DOHH2 (cell line): Measurements from ENCODE around the gene RBL1.

ENCODE experiments used
- H3F3A ChIP-seq: fragments of 200-600 bp; sonication (generic), shearing (Covaris generic); 2 replicates; pipeline ENCODE4 v1.6.0; 2016; ENCODE audit warnings: antibody characterized with exemption, mild to moderate bottlenecking; ENCODE audit not compliant: control insufficient read depth, insufficient read depth
- H3K27ac ChIP-seq: fragments of 200-600 bp; sonication (generic); 2 replicates; pipeline ENCODE4 v1.5.1; 2014; ENCODE audit warnings: low read depth, mild to moderate bottlenecking, low read length, moderate library complexity
- H3K27me3 ChIP-seq: fragments of 200-600 bp; sonication (generic); 2 replicates; pipeline ENCODE4 v1.6.1; 2014; ENCODE audit warnings: mild to moderate bottlenecking, low read length, mixed read lengths; ENCODE audit not compliant: control insufficient read depth
- H3K36me3 ChIP-seq: fragments of 200-600 bp; sonication (generic); 2 replicates; pipeline ENCODE4 v1.6.1; 2014; ENCODE audit warnings: mild to moderate bottlenecking, low read length, moderate library complexity, mixed read lengths; ENCODE audit not compliant: control insufficient read depth
- H3K4me1 ChIP-seq: fragments of 200-600 bp; sonication (generic); 2 replicates; pipeline ENCODE4 v1.6.1; 2014; ENCODE audit warnings: mild to moderate bottlenecking, low read length, mixed read lengths; ENCODE audit not compliant: control insufficient read depth
- H3K4me2 ChIP-seq: fragments of 200-600 bp; sonication (generic); 2 replicates; pipeline ENCODE4 v1.6.0; 2014; ENCODE audit warnings: mild to moderate bottlenecking, low read length, moderate library complexity
- H3K4me3 ChIP-seq: fragments of 200-600 bp; sonication (generic); 2 replicates; pipeline ENCODE4 v1.5.1; 2014; ENCODE audit warnings: mild to moderate bottlenecking, low read length, mixed read lengths
- H3K79me2 ChIP-seq: fragments of 200-600 bp; sonication (generic); 2 replicates; pipeline ENCODE4 v1.6.1; 2014; ENCODE audit warnings: mild to moderate bottlenecking, low read length, mixed read lengths; ENCODE audit not compliant: control insufficient read depth
- H3K9me2 ChIP-seq: fragments of 200-600 bp; sonication (generic); replicated peaks from 2 replicates; pipeline ENCODE4 v1.6.1; 2014; ENCODE audit warnings: mild to moderate bottlenecking, low read length, mixed read lengths; ENCODE audit not compliant: control insufficient read depth
- H3K9me3 ChIP-seq: fragments of 200-600 bp; sonication (generic); 2 replicates; pipeline ENCODE4 v1.6.1; 2014; ENCODE audit warnings: antibody characterized with exemption, low read length, mixed read lengths; ENCODE audit not compliant: control insufficient read depth, insufficient read depth
- H4K20me1 ChIP-seq: fragments of 200-600 bp; sonication (generic); 2 replicates; pipeline ENCODE4 v1.6.0; 2014; ENCODE audit warnings: low read depth, mild to moderate bottlenecking, antibody characterized with exemption, low read length, moderate library complexity; ENCODE audit not compliant: control insufficient read depth, insufficient read depth
- CTCF ChIP-seq: fragments of 200-600 bp; sonication (generic); IDR thresholded peaks from one replicate; pipeline ENCODE4 v1.5.1; 2014; ENCODE audit warnings: antibody characterized with exemption, mild to moderate bottlenecking, low read depth, low read length; ENCODE audit not compliant: poor library complexity, severe bottlenecking
- EZH2phosphoT487 ChIP-seq: fragments of 200-600 bp; sonication (generic); IDR thresholded peaks from 2 replicates; pipeline ENCODE4 v1.6.1; 2017; ENCODE audit warnings: borderline replicate concordance, mild to moderate bottlenecking, antibody characterized with exemption, low read length, moderate library complexity, mixed read lengths

Gene RBL1

GRCh38 chr20:37142708-37143107 is 46.9 kb upstream of the RBL1 start:
- Histone ChIP-seq H3K4me3 (no peak overlapping the region), H4K20me1 (no peaks in the 10 kb centered on the region), H3K4me1 (no peaks in the 10 kb centered on the region), H3K36me3 (no peaks in the 10 kb centered on the region), H3K9me3 (no peaks in the 10 kb centered on the region), H3K27me3 (no peaks in the 10 kb centered on the region), H3K4me2 (no peak overlapping the region), H3K9me2 (no peaks in the 10 kb centered on the region), H3K79me2 (no peaks in the 10 kb centered on the region), H3F3A (no peaks in the 10 kb centered on the region), H3K27ac (no peak overlapping the region)
- no peak for TF ChIP-seq CTCF
- no peak for TF ChIP-seq EZH2phosphoT487

- no peaks in the 10 kb centered on the region for H3K79me2 ChIP-seq
- no peaks in the 10 kb centered on the region for H3K4me1 ChIP-seq
- no peaks in the 10 kb centered on the region for H4K20me1 ChIP-seq
- no peaks in the 10 kb centered on the region for H3K36me3 ChIP-seq
- H3F3A ChIP-seq = no peaks in the 10 kb centered on the region
- H3K27ac ChIP-seq = no peak overlapping the region
- no peak for TF ChIP-seq CTCF
- no peak for TF ChIP-seq EZH2phosphoT487
- no peaks in the 10 kb centered on the region for H3K9me3 ChIP-seq
- no peak overlapping the region for H3K4me3 ChIP-seq
- H3K9me2 ChIP-seq = no peaks in the 10 kb centered on the region
- H3K4me2 ChIP-seq = no peak overlapping the region
- no peaks in the 10 kb centered on the region for H3K27me3 ChIP-seq
Observed at GRCh38 chr20:37137547-37137946, 41.8 kb upstream of the RBL1 start.

- Histone ChIP-seq H3K9me3 (no peaks in the 10 kb centered on the region), H3K27me3 (no peaks in the 10 kb centered on the region), H3K9me2 (no peaks in the 10 kb centered on the region), H3K79me2 (no peaks in the 10 kb centered on the region), H3F3A (no peaks in the 10 kb centered on the region), H3K4me2 (no peak overlapping the region), H3K4me3 (no peak overlapping the region), H3K4me1 (no peaks in the 10 kb centered on the region), H3K27ac (no peak overlapping the region), H4K20me1 (no peaks in the 10 kb centered on the region), H3K36me3 (no peaks in the 10 kb centered on the region)
- TF ChIP-seq EZH2phosphoT487 = no peak
- no peak for TF ChIP-seq CTCF
Observed at GRCh38 chr20:37133952-37134351, 38.2 kb upstream of the RBL1 start.

GRCh38 chr20:37131486-37131885 is 35.7 kb upstream of the RBL1 start:
- no peak overlapping the region for H3K4me3 ChIP-seq
- no peaks in the 10 kb centered on the region for H4K20me1 ChIP-seq
- no peaks in the 10 kb centered on the region for H3K79me2 ChIP-seq
- no peak for TF ChIP-seq EZH2phosphoT487
- no peak for TF ChIP-seq CTCF
- no peak overlapping the region for H3K27ac ChIP-seq
- no peaks in the 10 kb centered on the region for H3K27me3 ChIP-seq
- H3K4me1 ChIP-seq = no peaks in the 10 kb centered on the region
- H3F3A ChIP-seq = no peaks in the 10 kb centered on the region
- no peaks in the 10 kb centered on the region for H3K9me3 ChIP-seq
- H3K4me2 ChIP-seq = no peak overlapping the region
- H3K36me3 ChIP-seq = no peaks in the 10 kb centered on the region
- H3K9me2 ChIP-seq = no peaks in the 10 kb centered on the region
